NCI-H526 (cell line): ENCODE measurements around the gene MYH8.

Experiments
- DNase-seq, 2 experiments: peaks; one replicate each; lab custom pipeline; 2025; lab: John Stamatoyannopoulos, UW

Gene MYH8

DNA sequence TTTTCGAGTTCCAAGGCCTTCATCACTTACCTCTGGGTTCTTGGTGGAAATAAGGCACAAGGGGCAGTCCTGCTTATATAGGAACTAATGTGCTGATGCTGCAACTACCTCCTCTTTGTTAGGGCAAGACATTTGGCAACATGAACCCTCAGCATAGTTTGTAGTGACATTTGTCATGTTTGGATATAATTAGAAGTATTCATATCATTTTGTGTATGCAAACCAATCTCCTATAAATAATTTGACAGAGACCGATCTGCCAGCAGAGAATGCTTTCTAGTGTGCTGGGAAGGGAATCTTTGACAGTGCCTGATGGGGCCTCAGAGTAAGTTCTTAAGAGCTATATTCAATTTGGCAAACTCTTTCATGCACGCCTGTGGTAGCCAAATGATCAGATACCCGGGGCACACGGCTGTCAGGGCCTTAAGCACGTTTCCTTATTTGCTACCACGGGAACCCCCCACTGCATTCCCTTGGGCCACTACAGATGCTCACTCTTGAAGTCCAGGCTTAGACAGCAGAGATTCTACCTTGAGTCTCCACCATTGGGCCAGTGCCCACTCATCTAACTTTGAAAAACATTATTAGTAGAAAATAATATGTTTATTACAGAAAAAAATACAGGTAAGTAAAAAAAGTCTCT lies at the start of gene MYH8:
TSS of gene MYH8 (minus strand) at position 51 of the 643 bp plus-strand sequence. CDS start 1,723 bp downstream, outside the sequence.
- DNase-seq = no peak

DNA sequence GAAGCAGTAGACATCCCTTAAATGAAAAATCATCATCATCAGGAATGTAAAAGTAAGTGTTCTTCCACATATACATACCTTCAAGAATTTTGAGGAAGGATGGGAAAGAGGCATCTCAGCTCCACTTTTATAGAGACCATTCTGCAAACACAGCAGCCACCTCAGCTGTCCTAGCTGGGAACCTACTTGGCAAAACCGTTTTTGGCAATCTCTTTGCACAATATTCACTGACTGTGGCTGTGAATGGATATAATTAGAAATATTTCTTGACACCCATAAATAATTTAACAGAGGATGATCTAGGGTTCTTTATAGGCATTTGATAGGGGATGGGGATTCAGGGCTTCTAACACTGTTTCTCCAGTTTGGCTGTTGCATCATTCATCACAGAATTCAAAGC lies 47.7 kb upstream of the MYH8 start, which contains the start of gene MYH4:
TSS of gene MYH4 (minus strand) at position 101 of the 400 bp plus-strand sequence. CDS start 2,814 bp downstream, outside the sequence.
- DNase-seq = no peak

DNA sequence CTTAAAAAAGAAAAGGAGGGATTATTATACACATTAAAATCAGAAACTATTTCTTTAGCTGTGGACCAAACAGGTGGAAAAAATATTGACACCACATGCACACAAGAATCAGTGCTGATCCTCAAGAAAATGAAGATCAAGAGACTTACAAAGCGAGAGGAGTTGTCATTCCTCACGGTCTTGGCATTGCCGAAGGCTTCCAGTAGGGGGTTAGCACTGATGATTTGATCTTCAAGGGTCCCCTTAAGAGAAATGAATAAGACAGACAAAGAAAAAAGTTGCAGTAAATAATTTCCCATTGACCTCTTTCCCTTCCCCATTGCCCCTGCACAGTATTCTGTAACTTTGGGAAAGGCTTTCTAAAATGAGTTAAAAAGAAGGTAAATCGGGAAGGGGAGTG lies 41.7 kb upstream of the MYH8 start:
- no peak for DNase-seq

DNA sequence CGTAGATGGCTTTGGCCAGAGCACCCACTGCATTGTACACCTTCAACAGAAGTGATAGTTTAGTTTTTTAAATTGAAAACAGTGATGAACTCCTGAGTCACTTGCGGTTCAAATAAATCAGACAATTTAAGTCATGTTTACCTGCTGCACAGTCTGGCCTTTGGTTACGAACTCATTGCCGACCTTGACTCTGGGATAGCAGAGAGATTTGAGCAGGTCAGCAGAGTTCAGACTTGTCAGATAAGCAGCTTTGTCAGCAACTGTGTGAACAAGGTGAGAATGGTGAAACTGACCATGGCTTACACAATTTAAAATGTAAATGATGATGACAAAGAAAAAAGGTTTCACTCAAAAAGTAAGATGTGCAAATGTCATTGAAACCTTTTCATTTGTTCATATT lies 38.3 kb upstream of the MYH8 start:
- no peak for DNase-seq

DNA sequence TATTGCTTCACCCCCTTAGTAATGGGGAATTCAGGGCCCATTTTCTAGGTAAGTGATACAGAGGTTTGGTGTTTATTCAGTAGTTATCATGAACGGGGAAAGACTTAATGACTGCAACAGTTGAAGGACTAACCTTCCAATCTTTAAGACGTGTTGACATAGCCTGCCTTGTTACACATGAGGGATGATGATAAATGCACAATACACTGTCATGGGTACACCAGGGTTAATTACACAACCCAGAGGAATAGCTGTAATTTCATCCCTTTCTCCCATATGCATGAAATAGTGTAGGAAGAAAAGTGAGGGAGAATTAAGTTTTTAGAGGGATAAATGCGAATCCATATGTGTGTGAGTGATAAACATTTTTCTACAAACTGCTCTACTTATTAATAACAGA lies 37.0 kb upstream of the MYH8 start:
- DNase-seq = no peak

DNA sequence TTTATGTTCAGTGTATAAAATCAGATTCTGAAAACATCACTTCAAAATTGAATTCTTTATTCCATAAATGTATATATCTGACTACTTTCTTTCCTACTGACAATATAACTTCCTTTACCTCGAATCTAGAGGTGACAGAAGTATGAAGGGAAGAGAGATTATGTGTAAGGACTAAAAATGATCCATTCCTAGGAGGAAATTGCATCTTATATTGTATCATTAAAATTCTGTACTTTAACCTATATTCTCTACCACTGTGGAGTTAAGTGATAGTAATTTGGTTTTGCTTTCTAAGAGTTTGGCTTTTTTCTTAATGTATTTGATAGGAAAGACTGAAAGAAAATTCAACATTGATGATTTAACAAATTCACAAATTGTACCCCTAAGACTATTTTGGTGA lies 36.2 kb upstream of the MYH8 start:
- DNase-seq = no peak

DNA sequence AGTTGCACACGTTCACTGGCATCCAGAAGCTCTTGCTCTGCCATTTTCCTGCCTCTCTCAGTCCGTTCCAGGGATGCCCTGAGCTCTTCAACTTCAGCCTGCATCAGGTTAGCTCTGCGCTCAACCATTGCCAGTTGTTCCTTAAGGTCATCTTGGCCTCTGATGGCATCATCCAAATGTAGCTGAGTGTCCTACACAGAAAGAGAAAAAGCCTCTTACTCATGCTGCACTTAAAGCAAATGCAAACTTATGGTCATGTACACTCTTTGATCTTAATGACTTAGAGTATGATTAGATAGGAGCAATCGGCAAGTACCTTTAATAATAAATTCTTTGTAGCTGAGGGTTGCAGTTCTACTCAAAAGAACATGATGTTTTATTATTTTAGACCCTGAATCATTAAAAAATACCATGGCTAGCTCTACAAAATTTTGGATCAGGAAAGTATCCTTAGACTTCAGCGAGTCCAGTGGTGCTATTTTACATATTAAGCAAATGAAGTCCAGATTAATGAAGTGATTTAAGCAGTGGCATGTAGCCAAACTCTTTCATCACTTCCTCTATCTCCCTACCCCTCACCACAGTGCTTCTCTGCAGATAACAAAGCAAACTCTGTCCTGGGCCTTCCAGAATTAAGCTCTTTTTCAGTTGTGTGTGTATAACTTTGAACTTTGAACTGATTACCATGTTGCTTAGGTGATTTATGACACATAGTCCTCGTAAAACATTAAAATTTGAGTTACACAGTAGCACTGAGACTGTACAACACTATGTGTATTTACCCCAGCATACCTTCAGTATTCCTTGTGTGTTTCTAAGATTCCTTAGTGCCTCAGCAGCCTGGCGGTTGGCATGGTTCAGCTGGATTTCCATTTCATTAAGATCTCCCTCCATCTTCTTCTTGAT lies 25.5 kb upstream of the MYH8 start:
- DNase-seq = peak; percentile 17 to 35

DNA sequence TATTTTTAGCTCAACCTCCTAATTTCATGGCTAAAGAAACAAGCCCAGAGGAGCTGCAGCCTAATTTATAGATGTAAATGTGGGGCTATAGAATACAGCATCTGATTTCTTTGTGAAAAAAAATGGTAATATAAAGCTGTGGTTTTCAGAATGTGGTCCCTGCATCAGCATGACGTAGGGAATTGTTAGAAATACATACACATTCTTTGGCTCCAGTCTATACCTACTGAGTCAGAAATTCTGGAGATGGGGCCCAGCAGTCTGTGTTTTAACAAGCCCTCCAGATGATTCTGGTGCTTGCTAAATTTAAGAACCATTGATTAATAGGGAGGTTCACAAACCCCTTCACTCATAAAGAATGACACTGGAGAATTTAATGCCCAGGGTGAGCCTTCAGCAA lies 18.1 kb upstream of the MYH8 start:
- DNase-seq = no peak

DNA sequence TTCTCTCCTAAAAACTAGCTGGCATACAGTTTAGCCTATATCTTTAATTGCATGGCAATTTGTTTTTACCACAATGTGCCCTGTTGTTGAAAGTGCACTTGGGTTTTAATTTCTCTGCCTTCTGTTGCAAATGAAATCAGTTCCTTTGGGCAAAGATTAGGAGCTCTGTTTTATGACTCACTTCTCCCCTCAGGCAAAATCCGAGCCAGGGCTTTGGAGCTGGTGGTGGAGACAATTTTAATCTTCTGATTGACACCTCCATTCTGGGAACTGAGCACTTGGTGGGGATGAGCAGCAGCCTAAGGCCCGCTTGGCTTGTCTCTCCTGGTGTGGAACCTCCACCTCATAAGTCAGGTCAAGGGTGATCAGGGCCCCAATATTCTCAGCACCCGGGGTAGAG lies 13.3 kb upstream of the MYH8 start:
- no peak for DNase-seq

DNA sequence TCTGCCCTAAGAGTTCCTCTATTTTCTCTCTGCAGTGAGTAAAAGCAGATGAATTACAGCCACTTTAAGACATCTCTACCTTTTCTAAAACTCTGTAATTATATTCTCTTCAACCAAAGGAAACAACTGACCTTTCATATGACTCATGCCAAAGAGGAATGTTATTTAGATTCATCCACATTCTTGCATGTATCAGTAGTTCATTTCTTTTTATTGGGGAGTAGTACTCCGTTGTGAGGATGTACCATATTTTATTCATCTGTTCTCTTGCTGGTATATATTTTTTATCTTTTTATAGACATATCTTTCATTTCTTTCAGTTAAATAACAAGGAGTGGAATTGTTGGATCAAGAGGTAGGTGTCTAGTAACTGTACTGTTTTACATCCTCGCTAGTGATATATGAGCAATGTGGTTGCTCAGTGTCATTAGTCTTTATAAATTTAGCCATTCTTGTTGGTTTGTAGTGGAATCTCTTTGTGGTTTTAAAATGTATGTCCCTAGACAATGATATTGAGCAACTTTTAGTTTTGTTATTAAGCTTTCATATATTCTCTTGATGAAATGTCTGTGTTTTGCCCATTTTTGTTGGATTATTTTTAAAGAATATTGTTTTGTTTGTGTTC lies 7.8 kb upstream of the MYH8 start:
- DNase-seq = no peak

DNA sequence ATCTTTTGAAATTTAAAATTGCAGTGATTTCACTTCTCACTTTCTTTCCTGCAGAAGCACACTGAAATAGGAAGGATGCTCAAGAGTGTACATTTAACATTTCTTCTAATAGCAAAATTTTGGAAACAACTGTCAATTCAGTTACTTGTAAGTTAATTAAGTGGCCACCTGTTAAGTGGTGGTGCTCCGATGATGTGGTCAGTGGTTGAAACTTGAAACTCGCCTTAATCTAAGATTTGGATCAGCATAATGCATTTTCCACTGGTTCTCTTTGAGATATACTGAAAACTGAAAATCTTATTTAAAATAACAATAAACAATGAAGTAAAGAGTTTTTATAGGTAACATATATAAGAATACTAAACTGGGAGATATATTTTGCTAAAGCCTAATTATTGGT lies 7.0 kb upstream of the MYH8 start:
- no peak for DNase-seq

DNA sequence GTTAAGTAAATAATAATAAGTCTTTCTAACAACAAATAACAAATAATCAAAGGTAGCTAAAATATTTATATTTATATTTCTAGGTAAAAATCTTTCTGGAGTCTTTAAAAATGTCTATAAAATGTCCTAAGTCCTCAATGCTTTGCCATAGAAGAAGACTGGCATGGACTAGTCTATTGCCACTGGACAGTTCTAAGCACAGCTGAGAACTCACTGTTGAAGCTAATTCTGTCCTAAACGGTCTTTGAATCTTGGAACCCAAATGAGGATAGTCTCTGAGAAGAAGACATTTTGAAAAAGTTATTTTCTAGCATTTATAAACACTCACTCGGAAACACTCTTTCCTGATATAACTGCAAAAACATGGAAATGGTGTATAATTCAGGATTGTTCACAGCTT lies 539 bp downstream of the MYH8 start:
- DNase-seq = no peak

DNA sequence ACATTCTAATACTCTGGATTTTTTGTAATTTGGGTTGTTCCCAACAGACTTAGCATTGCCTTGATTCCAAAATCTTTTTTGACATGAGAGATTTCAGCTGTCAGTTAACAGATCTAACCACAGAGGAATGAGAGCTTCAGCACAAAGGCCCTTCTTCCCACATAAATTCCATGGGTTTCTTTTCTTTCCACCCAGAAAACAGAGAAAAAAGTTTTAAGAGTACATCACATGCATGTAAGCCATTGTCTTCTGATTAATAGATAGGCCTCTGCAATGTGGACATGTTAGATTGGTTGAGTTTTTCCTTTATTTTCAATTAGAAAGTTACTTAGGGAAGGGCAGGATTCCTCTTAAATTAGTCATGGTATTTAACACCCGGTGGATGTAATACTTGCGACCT lies 939 bp downstream of the MYH8 start:
- no peak for DNase-seq

DNA sequence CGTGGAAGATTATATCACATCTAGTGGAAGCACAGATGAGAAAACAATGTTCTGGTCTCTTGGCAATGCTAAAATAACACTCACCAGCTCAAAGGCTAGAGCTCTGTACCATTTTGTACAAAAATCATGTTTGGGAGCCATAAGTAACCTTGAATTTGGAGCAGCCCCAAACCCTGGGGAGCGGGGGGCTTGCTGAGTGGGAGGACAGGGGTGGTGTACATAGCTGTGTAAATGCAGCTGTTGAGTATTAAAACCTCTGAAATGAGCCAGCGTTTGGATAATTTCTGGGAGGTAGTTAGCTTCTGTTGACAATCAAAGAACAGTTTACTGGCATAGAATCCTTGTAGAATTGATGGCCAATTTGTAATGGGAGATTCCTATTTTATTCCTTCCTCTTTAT lies 4.3 kb downstream of the MYH8 start:
- DNase-seq = no peak

DNA sequence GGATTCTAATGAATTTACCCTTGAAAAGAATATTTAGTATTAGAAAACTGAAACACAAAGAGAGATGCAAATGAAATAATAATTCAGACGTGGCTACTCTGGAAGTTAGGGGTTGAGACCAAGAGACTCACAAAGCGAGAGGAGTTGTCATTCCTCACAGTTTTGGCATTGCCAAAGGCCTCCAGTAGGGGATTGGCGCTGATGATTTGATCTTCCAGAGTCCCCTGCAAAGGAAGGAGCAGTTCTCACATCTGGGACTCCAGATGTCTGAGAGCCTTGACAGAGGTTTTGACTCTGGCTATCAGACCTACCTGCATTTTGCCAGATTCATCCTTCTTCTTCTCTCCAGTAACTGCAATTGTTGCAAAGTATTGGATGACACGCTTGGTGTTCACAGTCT lies 6.6 kb downstream of the MYH8 start:
- DNase-seq = no peak

DNA sequence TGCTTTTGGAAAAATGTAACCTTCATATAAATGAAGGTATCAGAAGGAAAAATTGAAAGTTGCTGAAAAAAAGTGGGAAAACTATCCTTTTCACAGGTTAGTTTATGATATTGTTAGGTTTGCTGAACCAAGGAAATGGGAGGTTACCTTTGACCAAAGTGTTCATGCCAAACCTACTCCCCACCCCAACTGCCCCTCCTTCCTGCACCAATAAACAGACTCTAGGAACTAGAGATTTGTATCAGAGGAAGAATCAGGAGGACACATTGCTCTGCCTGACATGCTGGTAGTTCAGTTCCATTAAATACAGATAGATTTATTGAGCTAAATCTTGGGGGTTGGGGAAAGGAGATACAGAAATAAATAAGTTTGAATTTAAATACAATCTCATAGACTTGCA lies 18.2 kb downstream of the MYH8 start:
- no peak for DNase-seq

DNA sequence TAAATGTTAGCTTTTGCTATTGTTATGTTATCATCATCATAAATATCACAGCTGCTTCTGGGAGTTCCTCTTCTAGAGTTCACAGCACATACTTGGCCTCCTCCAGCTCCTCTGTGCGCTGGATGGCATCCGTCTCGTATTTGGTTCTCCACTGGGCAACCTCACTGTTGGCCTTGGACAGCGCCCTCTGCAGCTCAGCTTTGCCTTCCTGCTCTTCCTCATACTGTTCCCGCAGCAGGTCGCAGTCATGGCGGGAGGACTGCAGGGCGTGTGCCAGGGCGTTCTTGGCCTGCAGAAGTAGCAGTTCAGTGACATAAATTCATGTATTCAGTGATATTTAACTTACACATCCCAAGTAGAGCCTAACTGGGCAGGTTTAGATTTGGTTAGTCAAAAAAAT lies 23.4 kb downstream of the MYH8 start:
- DNase-seq = no peak

DNA sequence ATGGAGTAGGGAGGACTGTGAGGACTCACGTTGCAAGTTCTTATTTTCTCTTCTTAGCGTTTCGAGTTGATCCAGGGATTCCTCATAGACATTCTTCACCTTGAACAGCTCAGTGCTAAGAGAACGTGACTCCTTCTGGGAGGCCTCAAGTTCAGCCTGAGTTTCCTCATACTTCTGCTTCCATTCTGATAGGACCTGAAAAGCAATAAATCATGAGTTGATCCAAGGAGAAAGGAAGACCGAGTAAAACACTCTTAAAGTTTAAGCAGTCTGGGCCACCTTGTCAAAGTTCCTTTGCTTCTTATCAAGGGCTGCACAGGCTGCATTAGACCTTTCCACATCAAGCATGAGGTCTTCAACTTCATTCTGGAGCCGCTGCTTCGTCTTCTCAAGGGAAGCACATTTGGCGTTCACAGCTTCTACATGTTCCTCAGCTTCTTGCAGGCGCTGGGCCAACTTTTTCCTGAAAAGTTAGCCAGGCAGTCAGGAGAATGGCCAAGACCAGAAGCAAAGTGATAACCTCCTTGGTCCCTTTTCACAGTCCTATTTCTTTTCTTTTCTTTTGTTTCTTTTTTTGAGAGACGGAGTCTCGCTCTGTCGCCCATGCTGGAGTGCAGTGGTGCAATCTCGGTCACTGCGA lies 25.1 kb downstream of the MYH8 start:
- DNase-seq = no peak

DNA sequence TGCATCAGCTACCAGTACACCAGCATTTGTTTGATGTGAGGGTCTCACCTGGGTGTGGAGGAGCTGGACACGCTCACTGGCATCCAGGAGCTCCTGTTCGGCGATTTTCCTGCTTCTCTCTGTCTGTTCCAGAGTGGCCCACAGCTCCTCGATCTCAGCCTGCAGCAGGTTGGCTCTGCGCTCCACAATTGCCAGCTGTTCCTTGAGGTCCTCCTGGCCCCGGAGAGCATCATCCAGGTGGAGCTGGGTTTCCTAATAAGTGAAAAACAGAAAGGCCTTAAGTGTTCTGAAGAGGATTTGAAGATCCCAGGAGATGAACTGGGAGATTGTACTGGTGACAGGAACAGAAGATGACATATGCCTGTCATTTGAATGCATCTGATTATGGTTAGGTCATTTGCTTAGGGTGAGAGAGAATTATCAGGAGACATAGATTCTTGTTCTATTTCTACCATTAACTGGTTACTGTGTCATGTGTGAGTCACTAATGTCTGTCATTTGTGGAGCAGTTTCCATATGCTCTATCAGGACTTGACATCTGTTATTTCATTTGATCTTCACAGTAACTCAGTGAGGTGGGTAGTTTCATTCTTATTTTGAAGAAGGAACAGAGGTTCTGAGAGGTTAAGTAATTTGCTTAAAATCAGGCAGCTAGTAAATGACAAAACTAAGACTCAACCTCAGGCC lies 27.4 kb downstream of the MYH8 start:
- DNase-seq = peak; percentile 4 to 6

DNA sequence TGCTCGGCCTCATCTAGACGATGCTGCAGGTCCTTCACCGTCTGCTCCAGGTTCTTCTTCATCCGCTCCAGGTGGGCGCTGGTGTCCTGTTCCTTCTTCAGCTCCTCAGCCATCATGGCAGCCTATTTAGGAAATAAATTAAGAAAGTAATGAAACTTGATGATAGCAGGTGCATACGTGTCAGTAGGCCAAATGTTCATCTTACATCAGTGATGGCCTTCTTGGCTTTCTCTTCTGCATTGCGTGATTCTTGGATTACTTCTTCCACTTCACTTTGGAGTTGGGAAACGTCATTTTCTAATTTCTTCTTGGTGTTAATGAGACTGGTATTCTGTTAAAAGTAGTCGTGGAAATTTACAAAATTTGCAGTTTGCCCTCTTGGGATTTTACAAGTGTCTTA lies 28.9 kb downstream of the MYH8 start:
- no peak for DNase-seq

DNA sequence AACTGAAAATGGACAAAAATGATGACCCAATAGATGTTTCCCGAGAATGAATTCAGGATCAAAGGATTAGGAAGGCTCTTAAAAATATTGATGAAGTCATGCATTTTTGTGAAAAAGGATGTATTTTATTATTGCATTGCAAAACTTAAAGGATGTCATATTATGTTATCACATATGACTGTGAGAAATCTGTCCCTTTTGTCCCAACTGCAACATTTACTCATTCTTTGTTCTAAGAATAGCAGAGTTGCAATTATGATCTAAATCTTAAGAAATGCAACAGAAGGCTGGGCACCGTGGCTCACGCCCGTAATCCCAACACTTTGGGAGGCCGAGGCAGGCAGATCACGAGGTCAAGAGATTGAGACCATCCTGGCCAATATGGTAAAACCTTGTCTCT lies 35.9 kb downstream of the MYH8 start:
- DNase-seq = no peak

DNA sequence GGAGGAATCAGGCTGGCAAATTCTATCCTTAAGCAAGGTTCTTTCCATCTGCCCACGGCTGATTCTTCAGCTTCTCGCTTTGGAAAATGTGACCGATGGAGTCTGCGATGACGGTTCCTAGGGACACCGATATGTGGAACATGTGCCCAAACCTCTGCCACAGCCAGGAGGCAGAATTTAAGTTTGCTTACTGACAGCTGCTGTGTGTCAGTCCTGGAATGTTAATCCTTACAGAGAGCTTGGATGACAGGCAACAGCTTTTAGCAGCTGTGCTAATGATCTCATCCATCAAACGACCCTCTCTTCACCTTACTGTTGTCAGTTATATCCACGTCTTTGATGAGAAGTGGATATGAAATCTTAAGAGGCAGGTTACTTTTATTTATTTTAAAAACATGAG lies 37.6 kb downstream of the MYH8 start:
- DNase-seq = no peak
